ENCODE results near the gene CCDC201.

GRCh38 chr7:45920502-45921380 lies 47.9 kb upstream of the CCDC201 start, which contains the start of gene IGFBP3:
- no peak for TF ChIP-seq CTCF (IDR thresholded peaks at IDR 0.05)
- no peak for TF ChIP-seq POLR2A (IDR thresholded peaks at IDR 0.05)
